ENCODE results near the gene FBLIM1. TPM values are rescaled to one million over a fixed set of nuclear protein-coding genes. Genes with fewer than 3 reads are reported as not detected.

FBLIM1 gene
- total and polyA plus RNA-seq, 8 donors = 17.5 to 128 (median 69.0) TPM

- H3K27ac ChIP-seq = peak overlapping the region; percentile 72 to 91 (median 85)
- H3K4me1 ChIP-seq = peaks cover 27 to 76% (median 43%) of the 10 kb centered on the region in 4 donors
- WGBS, 5 donors = 28 to 52% (median 48%) methylated on average over 11 of the region's 11 CpGs
- H3K27me3 ChIP-seq = no peaks in the 10 kb centered on the region
- TF ChIP-seq EP300 (IDR thresholded peaks at IDR 0.05) = no peak
- peak in 1 of 7 experiments; percentile 4 for TF ChIP-seq CTCF (IDR thresholded peaks at IDR 0.05)
- peak in 1 of 3 donors; percentile 31 for TF ChIP-seq POLR2AphosphoS5 (IDR thresholded peaks at IDR 0.05)
- no peak overlapping the region for H3K4me3 ChIP-seq
- peak; percentile 74 to 82 for DNase-seq
- intact Hi-C loops (cut with DNase I; ENCODE audit: low total_unique reads) = no loop called here
- no peaks in the 10 kb centered on the region for H3K9me3 ChIP-seq
- H3K36me3 ChIP-seq = peaks cover 43 to 69% (median 64%) of the 10 kb centered on the region in 4 donors
These were observed 41.0 kb upstream of the FBLIM1 start for GRCh38 chr1:15717418-15718125.

- H3K9me3 ChIP-seq = no peaks in the 10 kb centered on the region
- no peak overlapping the region for H3K4me3 ChIP-seq
- peaks cover 49 to 75% (median 70%) of the 10 kb centered on the region in 4 donors for H3K36me3 ChIP-seq
- intact Hi-C loops (cut with DNase I; ENCODE audit: low total_unique reads) = no loop called here
- H3K27me3 ChIP-seq = no peaks in the 10 kb centered on the region
- peak in 1 of 2 donors; percentile 55 for DNase-seq
- H3K4me1 ChIP-seq = peaks cover 27 to 74% (median 43%) of the 10 kb centered on the region in 4 donors
- H3K27ac ChIP-seq = peak overlapping the region; percentile 72 to 91 (median 85)
- no peak for TF ChIP-seq POLR2AphosphoS5 (IDR thresholded peaks at IDR 0.05)
- no peak for TF ChIP-seq CTCF (IDR thresholded peaks at IDR 0.05)
- TF ChIP-seq POLR2A (IDR thresholded peaks at IDR 0.05) = no peak
- no peak for TF ChIP-seq EP300 (IDR thresholded peaks at IDR 0.05)
- WGBS, 5 donors = 54 to 81% (median 58%) methylated on average over 7 to 8 of the region's 8 CpGs
These were observed 40.4 kb upstream of the FBLIM1 start for GRCh38 chr1:15718199-15718601.

- no peaks in the 10 kb centered on the region for H3K9me3 ChIP-seq
- no peak for TF ChIP-seq POLR2AphosphoS5 (IDR thresholded peaks at IDR 0.05)
- no peak for TF ChIP-seq EP300 (IDR thresholded peaks at IDR 0.05)
- TF ChIP-seq POLR2A (IDR thresholded peaks at IDR 0.05) = no peak
- TF ChIP-seq CTCF (IDR thresholded peaks at IDR 0.05) = no peak
- H3K4me1 ChIP-seq = peaks cover 26 to 60% (median 35%) of the 10 kb centered on the region in 4 donors
- H3K27me3 ChIP-seq = no peaks in the 10 kb centered on the region
- no peak for DNase-seq
- peaks cover 50 to 87% (median 82%) of the 10 kb centered on the region in 4 donors for H3K36me3 ChIP-seq
- WGBS, 5 donors = 91 to 96% (median 94%) methylated on average over 12 of the region's 12 CpGs
- H3K27ac ChIP-seq = peak overlapping the region in 2 of 5 donors; percentile 85 to 91
- intact Hi-C loops (cut with DNase I; ENCODE audit: low total_unique reads) = no loop called here
- H3K4me3 ChIP-seq = no peak overlapping the region
These were observed 39.0 kb upstream of the FBLIM1 start for GRCh38 chr1:15719381-15720120.

- Histone ChIP-seq H3K36me3 (peaks cover 60 to 99% (median 95%) of the 10 kb centered on the region in 4 donors), H3K4me1 (peaks cover 19 to 47% (median 26%) of the 10 kb centered on the region in 4 donors), H3K27me3 (no peaks in the 10 kb centered on the region), H3K9me3 (no peaks in the 10 kb centered on the region), H3K4me3 (no peak overlapping the region), H3K27ac (peak overlapping the region in 1 of 5 donors; percentile 85)
- DNase-seq = no peak
- intact Hi-C loops (cut with DNase I; ENCODE audit: low total_unique reads) = no loop called here
- 94 to 99% (median 96%) methylated on average over 3 of the region's 3 CpGs for WGBS, 5 donors
- TF ChIP-seq POLR2AphosphoS5 (IDR thresholded peaks at IDR 0.05) (no peak), EP300 (IDR thresholded peaks at IDR 0.05) (no peak)
These were observed 37.7 kb upstream of the FBLIM1 start for GRCh38 chr1:15720861-15721260.

Measured in stomach (tissue), 9 donors.